Keratinocyte (primary cell): Measurements from ENCODE around the gene CHSY3.

Experiments used
- EZH2 ChIP-seq: IDR thresholded peaks from one replicate; pipeline ENCODE4 v1.6.1; 2012; ENCODE audit warnings: inconsistent platforms, mild to moderate bottlenecking, low read length, moderate library complexity
- TF ChIP-seq, protein P1 (sequence below), 3 experiments: IDR thresholded peaks in 1 of 3; conservative IDR thresholded peaks in 1 of 3; optimal IDR thresholded peaks in 1 of 3; 2 replicates in 2 of 3; 3 replicates in 1 of 3; pipeline versions ENCODE3 to v1.5.1; 2011; ENCODE audit warnings: low read length in 3 of 3, mild to moderate bottlenecking in 3 of 3, moderate library complexity in 2 of 3, control low read depth in 1 of 3, inconsistent platforms in 1 of 3; ENCODE audit not compliant: insufficient read depth in 2 of 3; ENCODE audit errors: extremely low read depth in 1 of 3

DNA sequence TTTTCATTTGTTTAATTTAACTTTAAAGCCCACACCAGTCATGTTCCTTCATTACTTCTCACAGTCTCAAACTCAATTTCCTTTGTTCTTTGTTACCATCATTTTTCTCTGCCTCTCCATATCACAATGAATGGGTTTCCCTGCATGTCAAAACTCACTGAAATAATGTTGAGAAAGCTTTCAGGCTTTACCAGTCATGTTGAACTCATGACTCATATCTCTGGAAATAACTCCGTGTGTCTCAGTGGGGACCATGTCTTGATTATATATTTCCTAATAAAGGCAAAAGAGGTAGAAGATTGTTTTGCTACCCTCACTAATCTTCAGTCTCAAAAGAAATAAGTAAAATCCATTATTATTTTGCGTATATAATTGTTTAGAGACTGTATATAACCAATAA is 231.2 kb downstream of the CHSY3 start:
- no peak for TF ChIP-seq EZH2
- TF ChIP-seq, protein P1, sequence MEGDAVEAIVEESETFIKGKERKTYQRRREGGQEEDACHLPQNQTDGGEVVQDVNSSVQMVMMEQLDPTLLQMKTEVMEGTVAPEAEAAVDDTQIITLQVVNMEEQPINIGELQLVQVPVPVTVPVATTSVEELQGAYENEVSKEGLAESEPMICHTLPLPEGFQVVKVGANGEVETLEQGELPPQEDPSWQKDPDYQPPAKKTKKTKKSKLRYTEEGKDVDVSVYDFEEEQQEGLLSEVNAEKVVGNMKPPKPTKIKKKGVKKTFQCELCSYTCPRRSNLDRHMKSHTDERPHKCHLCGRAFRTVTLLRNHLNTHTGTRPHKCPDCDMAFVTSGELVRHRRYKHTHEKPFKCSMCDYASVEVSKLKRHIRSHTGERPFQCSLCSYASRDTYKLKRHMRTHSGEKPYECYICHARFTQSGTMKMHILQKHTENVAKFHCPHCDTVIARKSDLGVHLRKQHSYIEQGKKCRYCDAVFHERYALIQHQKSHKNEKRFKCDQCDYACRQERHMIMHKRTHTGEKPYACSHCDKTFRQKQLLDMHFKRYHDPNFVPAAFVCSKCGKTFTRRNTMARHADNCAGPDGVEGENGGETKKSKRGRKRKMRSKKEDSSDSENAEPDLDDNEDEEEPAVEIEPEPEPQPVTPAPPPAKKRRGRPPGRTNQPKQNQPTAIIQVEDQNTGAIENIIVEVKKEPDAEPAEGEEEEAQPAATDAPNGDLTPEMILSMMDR (optimal IDR thresholded peaks at IDR 0.05 in 1 of 3, IDR thresholded peaks at IDR 0.05 in 1 of 3, conservative IDR thresholded peaks at IDR 0.05 in 1 of 3; ENCODE audit: extremely low read depth in 1 of 3, insufficient read depth in 2 of 3, low read length in 3 of 3) = no peak
